Measurements from ENCODE around the gene DHRS7C.

DNA sequence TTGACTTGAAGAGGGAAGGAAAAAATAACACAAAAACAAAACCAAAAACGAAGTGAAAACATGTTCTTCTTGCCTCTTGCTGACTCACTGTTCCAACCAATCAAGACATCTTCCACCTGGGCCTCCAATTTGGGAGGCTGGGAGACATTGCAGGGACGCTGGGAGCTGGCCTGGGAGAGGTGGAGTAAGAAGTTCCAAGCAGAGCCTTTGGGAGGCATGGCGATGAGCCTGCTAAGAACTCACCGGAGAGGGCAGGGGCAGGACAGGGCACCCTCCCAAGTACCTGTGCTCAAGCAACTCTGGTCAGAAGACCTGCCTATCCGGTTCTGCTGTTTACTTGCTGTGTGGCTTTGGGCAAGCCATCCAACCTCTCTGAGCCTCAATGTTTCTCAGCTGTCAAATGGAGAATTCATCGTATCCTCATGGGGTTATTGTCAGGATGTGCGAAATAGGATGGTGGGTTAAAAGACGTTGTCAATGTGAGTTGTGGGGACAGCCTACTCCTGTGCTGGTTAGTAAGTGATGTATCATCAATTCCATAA, 33.5 kb upstream of the DHRS7C start:
- TF ChIP-seq, protein P1, sequence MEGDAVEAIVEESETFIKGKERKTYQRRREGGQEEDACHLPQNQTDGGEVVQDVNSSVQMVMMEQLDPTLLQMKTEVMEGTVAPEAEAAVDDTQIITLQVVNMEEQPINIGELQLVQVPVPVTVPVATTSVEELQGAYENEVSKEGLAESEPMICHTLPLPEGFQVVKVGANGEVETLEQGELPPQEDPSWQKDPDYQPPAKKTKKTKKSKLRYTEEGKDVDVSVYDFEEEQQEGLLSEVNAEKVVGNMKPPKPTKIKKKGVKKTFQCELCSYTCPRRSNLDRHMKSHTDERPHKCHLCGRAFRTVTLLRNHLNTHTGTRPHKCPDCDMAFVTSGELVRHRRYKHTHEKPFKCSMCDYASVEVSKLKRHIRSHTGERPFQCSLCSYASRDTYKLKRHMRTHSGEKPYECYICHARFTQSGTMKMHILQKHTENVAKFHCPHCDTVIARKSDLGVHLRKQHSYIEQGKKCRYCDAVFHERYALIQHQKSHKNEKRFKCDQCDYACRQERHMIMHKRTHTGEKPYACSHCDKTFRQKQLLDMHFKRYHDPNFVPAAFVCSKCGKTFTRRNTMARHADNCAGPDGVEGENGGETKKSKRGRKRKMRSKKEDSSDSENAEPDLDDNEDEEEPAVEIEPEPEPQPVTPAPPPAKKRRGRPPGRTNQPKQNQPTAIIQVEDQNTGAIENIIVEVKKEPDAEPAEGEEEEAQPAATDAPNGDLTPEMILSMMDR (IDR thresholded peaks at IDR 0.05), result no peak
- no peak for TF ChIP-seq POLR2A (IDR thresholded peaks at IDR 0.05)

Measured in testis (tissue), 2 donors.